Measurements from ENCODE around the gene ZNF184.

The ZNF184 gene

DNA sequence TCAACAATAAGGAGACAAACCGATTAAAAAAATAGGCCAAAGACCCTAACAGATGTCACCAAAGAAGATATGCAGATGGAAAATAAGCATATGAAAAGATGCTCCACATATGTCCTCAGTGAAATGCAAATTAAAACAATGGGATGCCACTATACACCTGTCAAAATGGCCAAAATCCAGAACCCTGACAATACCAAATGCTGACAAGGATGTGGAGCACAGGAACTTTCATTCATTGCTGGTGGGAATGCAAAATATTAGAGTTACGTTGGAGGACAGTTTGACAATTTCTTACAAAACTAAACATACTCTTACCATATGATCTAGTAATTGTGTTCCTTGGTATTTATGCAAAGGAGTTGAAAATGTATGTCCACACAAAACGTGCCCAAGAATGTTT lies 1.8 kb upstream of the ZNF184 start:
- no peaks in the 10 kb centered on the region for H3K36me3 ChIP-seq
- no peaks in the 10 kb centered on the region for H3K9me3 ChIP-seq
- H3K4me3 ChIP-seq (ENCODE audit: low read depth, low read length): no peak overlapping the region
- no peak for DNase-seq
- no peaks in the 10 kb centered on the region for H3K4me1 ChIP-seq
- TF ChIP-seq, protein P1, sequence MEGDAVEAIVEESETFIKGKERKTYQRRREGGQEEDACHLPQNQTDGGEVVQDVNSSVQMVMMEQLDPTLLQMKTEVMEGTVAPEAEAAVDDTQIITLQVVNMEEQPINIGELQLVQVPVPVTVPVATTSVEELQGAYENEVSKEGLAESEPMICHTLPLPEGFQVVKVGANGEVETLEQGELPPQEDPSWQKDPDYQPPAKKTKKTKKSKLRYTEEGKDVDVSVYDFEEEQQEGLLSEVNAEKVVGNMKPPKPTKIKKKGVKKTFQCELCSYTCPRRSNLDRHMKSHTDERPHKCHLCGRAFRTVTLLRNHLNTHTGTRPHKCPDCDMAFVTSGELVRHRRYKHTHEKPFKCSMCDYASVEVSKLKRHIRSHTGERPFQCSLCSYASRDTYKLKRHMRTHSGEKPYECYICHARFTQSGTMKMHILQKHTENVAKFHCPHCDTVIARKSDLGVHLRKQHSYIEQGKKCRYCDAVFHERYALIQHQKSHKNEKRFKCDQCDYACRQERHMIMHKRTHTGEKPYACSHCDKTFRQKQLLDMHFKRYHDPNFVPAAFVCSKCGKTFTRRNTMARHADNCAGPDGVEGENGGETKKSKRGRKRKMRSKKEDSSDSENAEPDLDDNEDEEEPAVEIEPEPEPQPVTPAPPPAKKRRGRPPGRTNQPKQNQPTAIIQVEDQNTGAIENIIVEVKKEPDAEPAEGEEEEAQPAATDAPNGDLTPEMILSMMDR (IDR thresholded peaks at IDR 0.05; ENCODE audit: low read depth, low read length): no peak
- no peaks in the 10 kb centered on the region for H3K27me3 ChIP-seq

DNA sequence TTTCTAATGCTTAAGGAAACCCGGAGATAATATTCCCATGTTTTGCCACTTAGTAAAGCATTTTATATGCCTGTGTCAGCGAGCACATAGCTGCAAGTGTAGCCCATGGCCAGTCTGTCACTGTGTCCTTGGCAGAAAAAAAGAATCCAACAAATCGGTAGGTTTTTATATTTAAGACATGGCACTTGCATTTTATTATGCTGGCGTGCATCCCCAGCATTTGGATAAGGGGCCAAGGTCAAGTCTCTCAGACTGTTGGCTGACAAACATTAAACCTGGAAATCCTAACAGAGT lies 1.2 kb upstream of the ZNF184 start:
- Histone ChIP-seq H3K9me3 (no peaks in the 10 kb centered on the region), H3K4me3 (ENCODE audit: low read depth, low read length) (no peak overlapping the region)

DNA sequence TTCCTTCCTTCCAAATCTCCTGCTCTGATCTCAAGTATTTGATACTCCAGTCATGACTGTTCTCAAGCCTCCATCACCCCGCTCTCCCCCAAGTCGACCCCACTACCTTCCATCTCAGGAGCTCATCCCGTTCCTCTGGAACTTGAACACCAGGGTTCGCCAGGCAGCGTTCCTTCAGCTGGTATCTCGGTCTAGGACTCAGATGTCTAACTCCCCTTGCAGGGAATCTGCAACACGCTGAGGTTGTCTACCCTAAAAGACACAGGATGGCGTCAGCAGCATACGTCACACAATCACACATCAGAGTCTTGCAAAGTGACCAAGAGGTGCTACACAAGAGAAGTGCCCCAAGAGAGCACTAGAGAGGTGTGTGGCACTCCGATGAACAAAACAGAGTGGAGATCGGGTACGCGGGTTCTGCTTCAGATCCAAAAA lies 706 bp downstream of the ZNF184 start:
- TF ChIP-seq, protein P1 (IDR thresholded peaks at IDR 0.05; ENCODE audit: low read depth, low read length): no peak
- DNase-seq: peak; percentile 54
- H3K4me3 ChIP-seq (ENCODE audit: low read depth, low read length): peak overlapping the region; percentile 95
- H3K4me1 ChIP-seq: no peaks in the 10 kb centered on the region
- no peaks in the 10 kb centered on the region for H3K27me3 ChIP-seq
- H3K36me3 ChIP-seq: no peaks in the 10 kb centered on the region; the same call in 1 of the 2 replicates
- H3K9me3 ChIP-seq: no peaks in the 10 kb centered on the region

More for the DNA sequence above, 1.2 kb upstream of the ZNF184 start:
- Histone ChIP-seq H3K36me3 (no peaks in the 10 kb centered on the region), H3K4me1 (no peaks in the 10 kb centered on the region), H3K27me3 (no peaks in the 10 kb centered on the region)
- DNase-seq: no peak
- TF ChIP-seq, protein P1 (IDR thresholded peaks at IDR 0.05; ENCODE audit: low read depth, low read length): no peak

DNA sequence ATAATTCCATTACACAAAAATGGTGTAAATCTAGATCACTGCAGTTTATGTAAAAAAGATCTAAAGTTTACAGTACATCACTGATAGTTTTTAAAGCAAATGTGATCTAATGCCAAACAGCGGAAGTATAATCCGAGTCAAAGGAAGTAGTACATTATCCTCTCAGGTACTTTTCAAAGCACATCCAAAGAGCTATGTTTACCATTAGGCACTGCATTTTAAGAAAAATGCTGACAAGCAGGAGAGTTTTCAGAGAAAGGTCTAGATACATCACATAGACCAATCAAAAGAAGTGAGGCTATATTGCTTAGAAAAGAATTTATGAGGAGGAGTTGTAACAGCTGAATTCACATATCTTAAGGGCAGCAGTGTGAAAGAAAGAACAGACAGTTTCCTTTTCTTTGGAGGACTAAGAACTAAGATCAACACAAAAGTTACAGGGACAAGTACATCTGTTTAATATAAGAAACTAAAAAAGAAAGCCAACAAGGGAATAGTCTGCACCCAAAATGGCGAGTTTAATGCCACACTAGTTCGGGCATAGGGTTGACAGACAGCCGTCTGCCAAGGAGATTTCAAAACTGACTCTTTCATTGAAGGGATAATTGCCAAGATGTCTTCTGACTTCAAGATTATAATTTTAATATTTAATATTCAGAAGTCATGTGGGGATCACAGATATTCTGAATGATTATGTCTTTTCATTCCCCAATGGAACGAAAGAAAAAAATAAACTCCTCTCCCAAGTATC lies 1.4 kb downstream of the ZNF184 start:
- Histone ChIP-seq H3K36me3 (no peaks in the 10 kb centered on the region; the same call in 1 of the 2 replicates), H3K4me3 (ENCODE audit: low read depth, low read length) (peak overlapping the region; percentile 95), H3K4me1 (no peaks in the 10 kb centered on the region), H3K27me3 (no peaks in the 10 kb centered on the region), H3K9me3 (no peaks in the 10 kb centered on the region)
- TF ChIP-seq, protein P1 (IDR thresholded peaks at IDR 0.05; ENCODE audit: low read depth, low read length): no peak
- no peak for DNase-seq

DNA sequence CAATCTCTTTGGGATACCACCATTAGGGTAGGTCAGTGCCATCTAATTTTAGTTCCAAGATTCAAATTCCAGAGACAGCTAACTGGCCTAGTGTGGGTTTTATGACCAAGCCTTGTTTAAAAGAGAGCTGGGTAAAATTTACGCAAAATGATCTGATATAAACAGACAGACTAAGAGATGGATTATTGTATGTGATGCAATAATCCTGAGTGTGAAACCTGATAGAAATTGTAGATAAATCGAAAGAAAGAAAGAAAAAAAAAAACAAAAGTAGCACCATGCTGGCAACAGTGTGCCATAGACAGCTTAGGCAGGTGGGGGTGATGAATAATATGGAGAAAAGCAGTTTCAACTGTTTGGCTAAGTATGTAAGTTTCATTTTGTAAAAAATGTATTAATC lies 2.9 kb downstream of the ZNF184 start:
- Histone ChIP-seq H3K27me3 (no peaks in the 10 kb centered on the region), H3K4me1 (no peaks in the 10 kb centered on the region), H3K4me3 (ENCODE audit: low read depth, low read length) (no peak overlapping the region), H3K9me3 (no peaks in the 10 kb centered on the region), H3K36me3 (no peaks in the 10 kb centered on the region; the same call in 1 of the 2 replicates)
- DNase-seq: no peak
- TF ChIP-seq, protein P1 (IDR thresholded peaks at IDR 0.05; ENCODE audit: low read depth, low read length): no peak

DNA sequence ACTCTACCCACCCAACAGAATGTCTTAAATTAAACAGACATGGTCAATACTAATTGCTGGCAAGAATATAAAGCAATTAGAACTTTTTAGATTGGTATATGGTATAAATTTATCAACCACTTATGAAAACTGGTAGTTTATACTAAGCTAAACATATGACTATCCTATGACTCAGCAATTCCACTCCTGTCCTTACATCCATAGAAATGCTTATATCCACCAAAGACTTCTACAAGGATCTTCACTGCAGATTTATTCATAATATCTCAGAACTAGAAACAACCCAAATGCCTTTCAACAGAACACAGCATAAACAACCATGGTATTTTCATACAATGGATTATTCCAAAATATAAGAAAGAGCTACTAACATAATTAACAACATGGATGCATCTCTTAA lies 4.6 kb downstream of the ZNF184 start:
- Histone ChIP-seq H3K36me3 (no peaks in the 10 kb centered on the region; the same call in 1 of the 2 replicates), H3K27me3 (no peaks in the 10 kb centered on the region), H3K4me3 (ENCODE audit: low read depth, low read length) (no peak overlapping the region), H3K4me1 (no peaks in the 10 kb centered on the region), H3K9me3 (no peaks in the 10 kb centered on the region)
- DNase-seq: no peak
- TF ChIP-seq, protein P1 (IDR thresholded peaks at IDR 0.05; ENCODE audit: low read depth, low read length): no peak

All from BE2C (cell line).